ENCODE measurements around the gene SPOP.

Gene SPOP

DNA sequence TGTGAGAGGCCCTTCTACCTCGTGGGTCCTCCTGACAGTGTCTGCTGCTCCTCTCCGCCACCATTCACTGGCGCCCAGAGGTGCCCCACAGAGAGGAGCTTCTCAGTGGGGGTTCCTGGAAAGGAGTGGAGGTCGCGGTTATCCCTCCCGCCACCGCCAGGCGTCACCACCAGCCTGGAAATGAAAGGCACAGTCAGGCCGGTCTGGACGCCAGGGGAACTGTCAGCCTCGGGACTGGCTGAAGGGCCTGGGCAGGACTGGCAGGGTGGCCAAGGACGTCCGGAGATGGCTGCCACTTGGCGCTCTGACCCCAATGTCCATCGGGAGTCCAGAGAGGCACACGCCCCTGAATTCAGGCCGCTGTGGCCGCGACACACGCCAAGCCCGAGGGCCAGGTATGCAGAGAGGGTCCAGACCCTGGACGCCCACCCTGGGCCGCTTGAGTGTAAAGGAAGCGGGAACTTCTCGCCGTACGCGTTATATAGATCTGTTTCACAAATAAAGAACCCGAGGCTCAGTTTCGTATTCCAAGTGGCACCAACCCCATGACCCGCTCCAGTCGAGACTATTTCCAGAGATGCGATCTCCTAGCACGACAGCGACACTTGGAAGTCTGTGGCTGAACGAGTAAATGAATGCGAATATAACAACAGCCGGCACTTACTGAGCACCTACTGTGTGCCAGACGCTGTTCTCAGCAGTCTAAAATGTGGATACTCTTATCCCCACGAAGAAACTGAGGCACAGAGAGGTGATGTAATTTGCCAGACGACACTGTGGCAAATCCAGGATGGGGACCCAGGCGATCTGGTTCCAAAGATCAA, 109.8 kb downstream of the SPOP start (continued):
- TF ChIP-seq ZNF2 (tag by site-specific recombination; IDR thresholded peaks at IDR 0.05) (0 out of 2 replicates have a peak, but pooled peaks have one; percentile 57), SCRT1 (tag by site-specific recombination; IDR thresholded peaks at IDR 0.05; ENCODE audit: borderline replicate concordance) (no peak), FEZF1 (tag by site-specific recombination; IDR thresholded peaks at IDR 0.05) (no peak), BCL11A (tag by site-specific recombination; IDR thresholded peaks at IDR 0.05; ENCODE audit: low read depth) (0 out of 2 replicates have a peak, but pooled peaks have one; percentile 32), ZNF416 (tag by site-specific recombination; IDR thresholded peaks at IDR 0.05) (no peak), GLI4 (tag by site-specific recombination; IDR thresholded peaks at IDR 0.05) (no peak), GLIS2 (tag by site-specific recombination; IDR thresholded peaks at IDR 0.05) (peak; percentile 94), ZNF426 (tag by site-specific recombination; IDR thresholded peaks at IDR 0.05) (no peak), KLF17 (tag by site-specific recombination; IDR thresholded peaks at IDR 0.05) (0 out of 2 replicates have a peak, but pooled peaks have one; percentile 54), ZNF423 (tag by site-specific recombination; IDR thresholded peaks at IDR 0.05) (peak; percentile 97), ZNF600 (tag by site-specific recombination; IDR thresholded peaks at IDR 0.05) (peak; percentile 71), ZNF391 (tag by site-specific recombination; IDR thresholded peaks at IDR 0.05; ENCODE audit: borderline replicate concordance, low read depth) (0 out of 2 replicates have a peak, but pooled peaks have one; percentile 25), ZNF664 (tag by site-specific recombination; IDR thresholded peaks at IDR 0.05) (0 out of 2 replicates have a peak, but pooled peaks have one; percentile 23), RBAK (tag by site-specific recombination; IDR thresholded peaks at IDR 0.05) (no peak), ZNF24 (tag by site-specific recombination; IDR thresholded peaks at IDR 0.05) (peak; percentile 52; the same call in 1 of the 2 replicates), ZNF521 (tag by site-specific recombination; IDR thresholded peaks at IDR 0.05) (no peak), GLIS1 (tag by site-specific recombination; IDR thresholded peaks at IDR 0.05) (peak; percentile 95), SP3 (tag by site-specific recombination; IDR thresholded peaks at IDR 0.05) (no peak), ZNF341 (tag by site-specific recombination; IDR thresholded peaks at IDR 0.05; ENCODE audit: low read depth) (no peak), ZNF350 (tag by site-specific recombination; IDR thresholded peaks at IDR 0.05) (no peak), ZBTB10 (tag by site-specific recombination; IDR thresholded peaks at IDR 0.05) (peak; percentile 24; the same call in 1 of the 2 replicates), HOXC10 (CRISPR knock-in tag; IDR thresholded peaks at IDR 0.05) (no peak), ZFP37 (tag by site-specific recombination; IDR thresholded peaks at IDR 0.05) (no peak), ZNF776 (tag by site-specific recombination; IDR thresholded peaks at IDR 0.05; ENCODE audit: borderline replicate concordance) (no peak), ZBTB8A (tag by site-specific recombination; IDR thresholded peaks at IDR 0.05) (peak; percentile 63), ZNF654 (tag by site-specific recombination; IDR thresholded peaks at IDR 0.05; ENCODE audit: low read depth) (peak; percentile 85), YY2 (tag by site-specific recombination; IDR thresholded peaks at IDR 0.05) (no peak), ZNF133 (tag by site-specific recombination; IDR thresholded peaks at IDR 0.05) (no peak), ZNF335 (tag by site-specific recombination; conservative IDR thresholded peaks at IDR 0.05) (peak; percentile 58)
- TF ChIP-seq, protein P1, sequence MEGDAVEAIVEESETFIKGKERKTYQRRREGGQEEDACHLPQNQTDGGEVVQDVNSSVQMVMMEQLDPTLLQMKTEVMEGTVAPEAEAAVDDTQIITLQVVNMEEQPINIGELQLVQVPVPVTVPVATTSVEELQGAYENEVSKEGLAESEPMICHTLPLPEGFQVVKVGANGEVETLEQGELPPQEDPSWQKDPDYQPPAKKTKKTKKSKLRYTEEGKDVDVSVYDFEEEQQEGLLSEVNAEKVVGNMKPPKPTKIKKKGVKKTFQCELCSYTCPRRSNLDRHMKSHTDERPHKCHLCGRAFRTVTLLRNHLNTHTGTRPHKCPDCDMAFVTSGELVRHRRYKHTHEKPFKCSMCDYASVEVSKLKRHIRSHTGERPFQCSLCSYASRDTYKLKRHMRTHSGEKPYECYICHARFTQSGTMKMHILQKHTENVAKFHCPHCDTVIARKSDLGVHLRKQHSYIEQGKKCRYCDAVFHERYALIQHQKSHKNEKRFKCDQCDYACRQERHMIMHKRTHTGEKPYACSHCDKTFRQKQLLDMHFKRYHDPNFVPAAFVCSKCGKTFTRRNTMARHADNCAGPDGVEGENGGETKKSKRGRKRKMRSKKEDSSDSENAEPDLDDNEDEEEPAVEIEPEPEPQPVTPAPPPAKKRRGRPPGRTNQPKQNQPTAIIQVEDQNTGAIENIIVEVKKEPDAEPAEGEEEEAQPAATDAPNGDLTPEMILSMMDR (tag by site-specific recombination; IDR thresholded peaks at IDR 0.05): peak; percentile 97
- TF ChIP-seq, protein P2, sequence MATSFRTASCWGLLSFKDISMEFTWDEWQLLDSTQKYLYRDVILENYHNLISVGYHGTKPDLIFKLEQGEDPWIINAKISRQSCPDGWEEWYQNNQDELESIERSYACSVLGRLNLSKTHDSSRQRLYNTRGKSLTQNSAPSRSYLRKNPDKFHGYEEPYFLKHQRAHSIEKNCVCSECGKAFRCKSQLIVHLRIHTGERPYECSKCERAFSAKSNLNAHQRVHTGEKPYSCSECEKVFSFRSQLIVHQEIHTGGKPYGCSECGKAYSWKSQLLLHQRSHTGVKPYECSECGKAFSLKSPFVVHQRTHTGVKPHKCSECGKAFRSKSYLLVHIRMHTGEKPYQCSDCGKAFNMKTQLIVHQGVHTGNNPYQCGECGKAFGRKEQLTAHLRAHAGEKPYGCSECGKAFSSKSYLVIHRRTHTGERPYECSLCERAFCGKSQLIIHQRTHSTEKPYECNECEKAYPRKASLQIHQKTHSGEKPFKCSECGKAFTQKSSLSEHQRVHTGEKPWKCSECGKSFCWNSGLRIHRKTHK (tag by site-specific recombination; IDR thresholded peaks at IDR 0.05): no peak
- TF ChIP-seq, protein P3, sequence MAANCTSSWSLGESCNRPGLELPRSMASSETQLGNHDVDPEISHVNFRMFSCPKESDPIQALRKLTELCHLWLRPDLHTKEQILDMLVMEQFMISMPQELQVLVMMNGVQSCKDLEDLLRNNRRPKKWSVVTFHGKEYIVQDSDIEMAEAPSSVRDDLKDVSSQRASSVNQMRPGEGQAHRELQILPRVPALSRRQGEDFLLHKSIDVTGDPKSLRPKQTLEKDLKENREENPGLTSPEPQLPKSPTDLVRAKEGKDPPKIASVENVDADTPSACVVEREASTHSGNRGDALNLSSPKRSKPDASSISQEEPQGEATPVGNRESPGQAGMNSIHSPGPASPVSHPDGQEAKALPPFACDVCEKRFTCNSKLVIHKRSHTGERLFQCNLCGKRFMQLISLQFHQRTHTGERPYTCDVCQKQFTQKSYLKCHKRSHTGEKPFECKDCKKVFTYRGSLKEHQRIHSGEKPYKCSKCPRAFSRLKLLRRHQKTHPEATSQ (tag by site-specific recombination; IDR thresholded peaks at IDR 0.05): no peak
